Activated CD8-positive, alpha-beta memory T cell treated with anti-CD3 and anti-CD28 coated beads, Interleukin-2, amount 50 U/mL, for 24 hours (primary cell): Measurements from ENCODE around the gene ODAPH.
A peak's percentile ranks its signal among the peaks of the same experiment; 100 is the strongest.
"Not testable (repeated sequence)": the region's sequence is repeated elsewhere in the genome, so short reads cannot be mapped to it uniquely, and the experiment has no call there.

Experiments used
- DNase-seq: peaks from one replicate; pipeline ENCODE4 v3.0.0-alpha.2; 2020; ENCODE audit errors: extremely low read depth

The ODAPH gene

GRCh38 chr4:75555294-75556164 lies at the start of gene ODAPH:
ODAPH (plus strand) TSS chr4:75556066; CDS start chr4:75556083, 17 bp downstream.
- no peak for DNase-seq

- DNase-seq, result not testable (repeated sequence)
Observed at GRCh38 chr4:75509592-75509991, 46.3 kb upstream of the ODAPH start.

- DNase-seq, result no peak
Observed at GRCh38 chr4:75511841-75512240, 44.0 kb upstream of the ODAPH start.

GRCh38 chr4:75512386-75513211 lies 43.3 kb upstream of the ODAPH start:
- DNase-seq, result no peak

- DNase-seq, result no peak
Observed at GRCh38 chr4:75513526-75514130, 42.2 kb upstream of the ODAPH start.

GRCh38 chr4:75514131-75514948 lies 41.5 kb upstream of the ODAPH start, which contains the start of the genes RCHY1 and THAP6:
RCHY1 (minus strand) TSS chr4:75514403; CDS start chr4:75514286, 117 bp downstream.
THAP6 (plus strand) TSS chr4:75514473; CDS start chr4:75515453, 980 bp downstream.
- peak; percentile 86 for DNase-seq

GRCh38 chr4:75514949-75515612 lies 40.8 kb upstream of the ODAPH start:
- DNase-seq, result no peak

GRCh38 chr4:75516144-75516543 lies 39.7 kb upstream of the ODAPH start:
- DNase-seq, result no peak

GRCh38 chr4:75519452-75519851 lies 36.4 kb upstream of the ODAPH start:
- DNase-seq, result not testable (repeated sequence)

- DNase-seq, result no peak
Observed at GRCh38 chr4:75525086-75525485, 30.8 kb upstream of the ODAPH start.

- DNase-seq, result no peak
Observed at GRCh38 chr4:75525910-75526309, 30.0 kb upstream of the ODAPH start.

GRCh38 chr4:75527482-75527881 lies 28.4 kb upstream of the ODAPH start:
- no peak for DNase-seq

- no peak for DNase-seq
Observed at GRCh38 chr4:75530556-75531322, 25.1 kb upstream of the ODAPH start.

GRCh38 chr4:75531536-75532143 lies 24.2 kb upstream of the ODAPH start:
- DNase-seq, result not testable (repeated sequence)

GRCh38 chr4:75533339-75533887 lies 22.5 kb upstream of the ODAPH start:
- DNase-seq, result not testable (repeated sequence)

GRCh38 chr4:75533926-75534325 lies 21.9 kb upstream of the ODAPH start:
- not testable (repeated sequence) for DNase-seq

GRCh38 chr4:75537308-75537707 lies 18.6 kb upstream of the ODAPH start:
- DNase-seq, result not testable (repeated sequence)

- DNase-seq, result no peak
Observed at GRCh38 chr4:75542824-75543223, 13.0 kb upstream of the ODAPH start.

- not testable (repeated sequence) for DNase-seq
Observed at GRCh38 chr4:75544220-75544619, 11.6 kb upstream of the ODAPH start.
